Measurements from ENCODE around the gene TMEM95. TPM values are rescaled to one million over a fixed set of nuclear protein-coding genes. Genes with fewer than 3 reads are reported as not detected.

TMEM95 gene
- total RNA-seq, 1 experiment from 2014 or later: not detected

GRCh38 chr17:7323731-7324437, 31.1 kb upstream of the TMEM95 start:
- ChIA-PET POLR2A (ENCODE audit: unreplicated experiment) (no interaction called here), CTCF (no interaction called here)
- TF ChIP-seq CTCF (conservative IDR thresholded peaks at IDR 0.05; ENCODE audit: low read depth, low read length): peak; percentile 56
- TF ChIP-seq EZH2 (IDR thresholded peaks at IDR 0.05; ENCODE audit: low read length, unreplicated experiment): no peak
- Histone ChIP-seq H3K4me1 (ENCODE audit: insufficient read depth, low read length) (0 out of 2 replicates have a peak, but pooled peaks cover 6% of the 10 kb centered on the region), H3K4me2 (ENCODE audit: low read length) (no peak overlapping the region), H3K9me3 (ENCODE audit: low read length) (no peaks in the 10 kb centered on the region), H3K27me3 (ENCODE audit: low read length) (no peaks in the 10 kb centered on the region), H3K9me2 (replicated peaks; ENCODE audit: low read length) (no peaks in the 10 kb centered on the region), H3K4me3 (ENCODE audit: low read length) (no peak overlapping the region), H3K9ac (ENCODE audit: low read length) (no peak overlapping the region), H3K79me2 (ENCODE audit: low read length) (peaks cover 15% of the 10 kb centered on the region), H2AFZ (ENCODE audit: low read length) (no peak overlapping the region), H3F3A (ENCODE audit: low read length, unreplicated experiment) (no peaks in the 10 kb centered on the region), H3K27ac (ENCODE audit: low read length) (no peak overlapping the region), H4K20me1 (ENCODE audit: low read length) (no peaks in the 10 kb centered on the region), H3K36me3 (ENCODE audit: low read depth, low read length) (peaks cover 11% of the 10 kb centered on the region; the same call in 1 of the 2 replicates)
- intact Hi-C loops (cut with micrococcal nuclease): no loop called here
- DNase-seq: peak; percentile 7
- no peak; the same call in 1 of the 2 replicates for ATAC-seq
- no TSS peak for BruUV-seq (replicated peaks)

- ATAC-seq (no peak), DNase-seq (no peak)
- Histone ChIP-seq H3K27me3 (ENCODE audit: low read length) (no peaks in the 10 kb centered on the region), H3K36me3 (ENCODE audit: low read depth, low read length) (peaks cover 11% of the 10 kb centered on the region; the same call in 1 of the 2 replicates), H3K27ac (ENCODE audit: low read length) (no peak overlapping the region), H3K9me2 (replicated peaks; ENCODE audit: low read length) (no peaks in the 10 kb centered on the region), H3K79me2 (ENCODE audit: low read length) (peaks cover 16% of the 10 kb centered on the region), H2AFZ (ENCODE audit: low read length) (no peak overlapping the region), H3K9ac (ENCODE audit: low read length) (no peak overlapping the region), H3F3A (ENCODE audit: low read length, unreplicated experiment) (no peaks in the 10 kb centered on the region), H4K20me1 (ENCODE audit: low read length) (no peaks in the 10 kb centered on the region), H3K4me1 (ENCODE audit: insufficient read depth, low read length) (0 out of 2 replicates have a peak, but pooled peaks cover 6% of the 10 kb centered on the region), H3K4me3 (ENCODE audit: low read length) (no peak overlapping the region), H3K4me2 (ENCODE audit: low read length) (no peak overlapping the region), H3K9me3 (ENCODE audit: low read length) (no peaks in the 10 kb centered on the region)
- POLR2A ChIA-PET (ENCODE audit: unreplicated experiment): no interaction called here
- BruUV-seq (replicated peaks): no TSS peak
- TF ChIP-seq EZH2 (IDR thresholded peaks at IDR 0.05; ENCODE audit: low read length, unreplicated experiment): no peak
- TF ChIP-seq EZH2phosphoT487 (IDR thresholded peaks at IDR 0.05; ENCODE audit: borderline replicate concordance, low read length): no peak
- CTCF ChIA-PET: no interaction called here
- intact Hi-C loops (cut with micrococcal nuclease): no loop called here
Observed at GRCh38 chr17:7324438-7324779, 30.5 kb upstream of the TMEM95 start.

GRCh38 chr17:7325031-7325528, 29.9 kb upstream of the TMEM95 start:
- H2AFZ ChIP-seq (ENCODE audit: low read length): no peak overlapping the region
- no peak overlapping the region for H3K4me2 ChIP-seq (ENCODE audit: low read length)
- TF ChIP-seq EZH2phosphoT487 (IDR thresholded peaks at IDR 0.05; ENCODE audit: borderline replicate concordance, low read length): no peak
- no peak for TF ChIP-seq EZH2 (IDR thresholded peaks at IDR 0.05; ENCODE audit: low read length, unreplicated experiment)
- no peak for TF ChIP-seq CTCF (conservative IDR thresholded peaks at IDR 0.05; ENCODE audit: low read depth, low read length)
- H3K9me3 ChIP-seq (ENCODE audit: low read length): no peaks in the 10 kb centered on the region
- no peaks in the 10 kb centered on the region for H4K20me1 ChIP-seq (ENCODE audit: low read length)
- ChIA-PET POLR2A (ENCODE audit: unreplicated experiment) (no interaction called here), CTCF (no interaction called here)
- H3K9me2 ChIP-seq (replicated peaks; ENCODE audit: low read length): no peaks in the 10 kb centered on the region
- H3K4me1 ChIP-seq (ENCODE audit: insufficient read depth, low read length): 0 out of 2 replicates have a peak, but pooled peaks cover 6% of the 10 kb centered on the region
- H3F3A ChIP-seq (ENCODE audit: low read length, unreplicated experiment): no peaks in the 10 kb centered on the region
- H3K36me3 ChIP-seq (ENCODE audit: low read depth, low read length): peaks cover 11% of the 10 kb centered on the region; the same call in 1 of the 2 replicates
- no peak for ATAC-seq
- H3K9ac ChIP-seq (ENCODE audit: low read length): no peak overlapping the region
- no peak for DNase-seq
- H3K27me3 ChIP-seq (ENCODE audit: low read length): no peaks in the 10 kb centered on the region
- intact Hi-C loops (cut with micrococcal nuclease): no loop called here
- peaks cover 16% of the 10 kb centered on the region for H3K79me2 ChIP-seq (ENCODE audit: low read length)
- no TSS peak for BruUV-seq (replicated peaks)
- H3K4me3 ChIP-seq (ENCODE audit: low read length): no peak overlapping the region
- H3K27ac ChIP-seq (ENCODE audit: low read length): no peak overlapping the region
